GM12892 (cell line): ENCODE results near the gene RBM20.
A peak's percentile ranks its signal among the peaks of the same experiment; 100 is the strongest.
"Not testable (repeated sequence)": the region's sequence is repeated elsewhere in the genome, so short reads cannot be mapped to it uniquely, and the experiment has no call there.

Experiments used
- DNase-seq: peaks from one replicate; pipeline ENCODE4 v3.0.0; 2011; ENCODE audit not compliant: insufficient read length
- FAIRE-seq: peaks from 2 replicates; lab custom pipeline; 2011; peaks lifted over from hg19 to GRCh38; lab: Jason Lieb, UNC
- POLR2A ChIP-seq: IDR thresholded peaks from 2 replicates; pipeline ENCODE4 v1.6.1; 2011; ENCODE audit warnings: low read depth, low read length, control low read depth
- POLR2AphosphoS5 ChIP-seq: IDR thresholded peaks from 2 replicates; pipeline ENCODE4 v1.6.1; 2011; ENCODE audit warnings: low read depth, low read length, control low read depth
- TAF1 ChIP-seq: IDR thresholded peaks from 2 replicates; pipeline ENCODE4 v1.6.1; 2011; ENCODE audit warnings: low read depth, mild to moderate bottlenecking, control low read depth, low read length, borderline replicate concordance

The RBM20 gene

DNA sequence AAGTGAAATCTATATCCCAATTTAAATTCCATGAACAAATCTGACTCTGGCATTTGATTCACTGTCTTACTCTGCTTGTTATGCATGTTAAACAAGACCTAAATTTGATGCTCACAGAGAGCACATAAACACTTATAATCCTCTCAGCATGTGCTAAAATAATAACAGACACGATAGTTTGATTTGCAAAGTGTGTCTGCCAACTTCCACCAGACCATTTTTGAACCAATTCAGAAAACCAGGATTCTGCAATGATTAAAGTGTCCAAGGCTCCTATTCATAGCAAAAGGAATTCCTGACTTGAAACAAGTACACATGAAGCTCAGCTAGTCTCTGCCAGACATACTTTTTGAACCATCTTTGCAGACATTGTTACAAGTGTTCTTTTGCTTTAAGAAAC, 11.2 kb downstream of the RBM20 start:
- no peak for FAIRE-seq

DNA sequence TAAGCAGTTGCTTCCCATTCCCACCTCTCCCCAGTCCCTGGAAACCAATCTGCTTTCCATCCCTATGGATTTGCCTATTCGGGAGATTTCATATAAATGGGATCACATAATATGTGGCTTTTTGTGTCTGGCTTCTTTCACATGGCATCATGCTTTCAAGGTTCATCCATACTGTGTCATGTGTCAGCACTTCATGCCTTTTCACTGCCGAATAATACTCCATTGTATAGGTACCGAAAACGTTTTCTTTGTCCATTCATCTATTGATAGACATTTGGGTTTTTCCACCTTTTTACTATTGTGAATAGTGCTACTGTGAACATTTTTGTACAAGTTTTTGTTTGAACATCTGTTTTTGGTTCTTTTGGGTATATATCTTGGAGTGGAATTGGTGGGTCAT, 12.5 kb downstream of the RBM20 start:
- TF ChIP-seq TAF1 (no peak), POLR2A (no peak), POLR2AphosphoS5 (no peak)
- no peak for FAIRE-seq
- DNase-seq: no peak

More for the DNA sequence above, 11.2 kb downstream of the RBM20 start:
- no peak for TF ChIP-seq TAF1
- DNase-seq: no peak

DNA sequence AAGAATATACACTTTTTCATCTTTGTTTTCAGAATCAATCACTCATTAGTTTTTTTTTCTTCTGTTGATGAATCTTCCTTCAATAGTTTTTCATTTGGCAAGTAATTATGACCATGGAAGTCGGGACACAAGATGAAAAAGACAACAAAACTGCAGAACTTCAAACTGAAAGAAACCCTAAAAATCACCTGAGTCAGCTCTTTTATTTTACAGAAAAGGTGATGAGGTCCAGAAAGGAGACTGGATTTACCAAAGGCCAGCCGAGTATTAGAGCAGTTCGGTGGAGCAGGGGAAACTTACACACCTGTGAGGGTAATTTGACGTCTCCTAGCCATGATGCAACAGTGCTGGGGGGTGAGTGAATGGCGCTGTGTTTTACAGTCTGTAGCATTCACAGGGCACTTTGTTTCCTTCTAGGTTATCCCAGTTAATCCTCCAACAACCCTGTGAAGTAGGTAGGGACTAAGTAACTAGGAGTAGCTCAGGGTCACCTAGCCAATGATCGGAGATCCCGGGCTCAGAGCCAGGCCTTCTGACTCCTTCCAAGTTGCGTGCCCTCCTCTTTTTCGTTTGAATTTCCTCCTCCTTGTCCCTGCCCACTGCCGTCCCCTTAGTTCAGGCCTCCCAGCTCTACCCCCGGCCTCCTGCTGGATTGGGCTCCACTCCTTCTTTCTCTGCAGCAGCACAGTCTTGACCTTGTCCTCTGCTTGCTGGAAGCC, 14.0 kb downstream of the RBM20 start:
- TF ChIP-seq POLR2A (no peak), POLR2AphosphoS5 (no peak), TAF1 (no peak)
- no peak for DNase-seq
- FAIRE-seq: no peak

DNA sequence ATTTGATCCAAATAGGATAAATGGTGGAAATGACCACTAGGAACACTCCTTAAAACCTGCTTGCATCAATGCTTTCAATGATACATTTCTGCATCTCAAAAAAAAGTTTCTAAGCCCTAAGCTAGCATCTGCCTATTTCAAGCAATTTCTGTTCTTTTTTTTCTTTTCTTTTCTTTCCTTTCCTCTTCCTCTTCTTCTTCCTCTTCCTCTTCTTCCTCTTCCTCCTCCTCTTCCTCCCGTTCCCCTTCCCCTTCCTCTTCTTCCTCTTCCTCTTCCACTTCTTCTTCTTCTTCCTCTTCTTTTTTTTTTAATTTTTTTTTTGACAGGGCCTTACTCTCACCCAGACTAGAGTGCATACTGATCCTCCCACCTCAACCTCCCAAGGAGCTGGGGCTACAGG, 15.4 kb downstream of the RBM20 start:
- TF ChIP-seq POLR2A (no peak), TAF1 (no peak), POLR2AphosphoS5 (no peak)
- DNase-seq (no peak), FAIRE-seq (no peak)

DNA sequence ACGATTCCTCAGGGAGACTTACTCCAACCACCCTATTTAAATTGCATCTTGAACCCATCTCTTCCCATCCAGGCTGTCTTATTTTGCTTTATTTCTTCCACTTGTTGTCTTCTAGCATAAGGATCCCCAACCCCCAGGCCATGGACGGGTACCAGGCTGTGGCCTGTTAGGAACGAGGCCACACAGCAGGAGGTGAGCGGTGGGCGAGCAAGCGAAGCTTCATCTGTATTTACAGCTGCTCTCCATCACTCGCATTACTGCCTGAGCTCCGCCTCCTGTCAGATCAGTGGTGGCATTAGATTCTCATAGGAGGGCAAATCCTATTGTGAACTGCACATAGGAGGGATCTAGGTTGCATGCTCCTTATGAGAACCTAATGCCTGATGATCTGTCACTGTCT, 16.2 kb downstream of the RBM20 start:
- FAIRE-seq, DNase-seq: not testable (repeated sequence)

DNA sequence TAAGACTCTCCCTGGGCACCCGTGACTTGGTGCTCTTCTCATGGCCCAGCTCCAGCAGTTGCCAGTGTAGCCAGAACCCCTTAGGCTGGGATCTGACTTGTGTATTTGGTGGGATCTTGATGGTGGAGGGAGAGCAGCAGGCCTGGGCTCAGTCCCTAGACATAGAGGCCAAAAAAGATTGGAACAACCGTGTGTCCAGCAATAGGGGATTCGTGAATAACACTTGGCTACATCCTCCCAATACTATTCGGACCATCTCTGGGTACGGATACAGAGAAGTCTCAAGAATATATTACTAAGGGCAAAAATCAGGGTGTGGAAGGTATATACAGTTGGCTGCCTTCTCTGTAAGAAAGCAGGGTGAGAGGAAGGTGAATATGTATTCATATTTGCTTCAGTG, 17.2 kb downstream of the RBM20 start:
- no peak for DNase-seq
- no peak for FAIRE-seq
- TF ChIP-seq TAF1 (no peak), POLR2AphosphoS5 (no peak), POLR2A (no peak)

DNA sequence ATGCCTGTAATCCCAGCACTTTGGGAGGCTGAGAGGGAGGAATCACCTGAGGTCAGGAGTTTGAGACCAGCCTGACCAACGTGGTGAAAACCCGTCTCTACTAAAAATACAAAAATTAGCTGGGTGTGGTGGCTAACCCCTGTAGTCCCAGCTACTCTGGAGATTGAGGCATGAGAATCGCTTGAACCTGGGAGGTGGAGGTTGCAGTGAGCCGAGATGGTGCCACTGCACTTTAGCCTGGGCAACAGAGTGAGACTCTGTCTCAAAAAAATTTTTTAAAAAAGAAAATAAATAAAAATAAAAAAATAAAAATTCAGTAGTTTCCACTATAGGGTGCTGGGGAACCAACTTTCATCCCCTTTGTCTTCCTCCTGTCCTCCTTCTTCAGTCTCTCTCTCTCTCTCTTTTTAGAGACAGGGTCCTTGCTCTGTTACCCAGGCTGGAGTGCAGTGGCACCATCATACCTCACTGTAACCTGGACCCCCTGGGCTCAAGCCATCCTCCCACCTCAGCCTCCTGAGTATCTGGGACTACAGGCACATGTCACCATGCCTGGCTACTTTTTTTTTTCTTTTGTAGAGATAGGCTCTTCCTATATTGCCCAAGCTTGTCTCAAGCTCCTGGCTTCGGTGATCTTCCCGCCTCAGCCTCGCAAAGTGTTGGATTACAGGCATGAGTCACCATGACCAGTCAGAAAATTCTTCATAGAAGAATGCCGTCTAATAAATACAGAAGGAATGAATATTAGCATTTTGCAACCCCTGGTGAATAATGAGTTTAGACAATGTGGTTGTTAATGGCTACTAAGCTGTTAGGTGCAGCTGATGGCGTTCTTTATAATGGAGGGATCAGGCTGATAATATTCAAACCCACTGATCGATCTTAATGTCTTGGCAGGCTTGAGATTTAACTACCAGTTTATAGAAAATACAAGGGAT, 20.6 kb downstream of the RBM20 start:
- DNase-seq (no peak), FAIRE-seq (peak; percentile 24)
- TF ChIP-seq POLR2A (no peak), TAF1 (no peak), POLR2AphosphoS5 (no peak)

DNA sequence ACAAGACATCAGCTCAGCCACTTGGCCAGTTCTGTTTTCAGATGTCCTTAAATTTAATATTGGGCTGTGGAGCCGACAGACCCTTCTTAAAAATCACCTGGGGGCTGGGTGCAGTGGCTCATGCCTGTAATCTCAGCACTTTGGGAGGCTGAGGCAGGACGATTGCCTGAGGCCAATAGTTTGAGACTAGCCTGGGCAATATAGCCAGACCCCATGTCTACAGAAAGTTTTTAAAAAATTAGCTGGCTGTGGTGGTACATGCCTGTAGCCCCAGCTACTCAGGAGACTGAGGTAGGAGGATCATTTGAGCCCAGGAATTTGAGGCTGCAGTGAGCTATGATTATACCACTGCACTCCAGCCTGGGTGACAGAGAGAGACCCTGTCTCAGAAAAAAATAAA, 22.1 kb downstream of the RBM20 start:
- not testable (repeated sequence) for DNase-seq, FAIRE-seq

DNA sequence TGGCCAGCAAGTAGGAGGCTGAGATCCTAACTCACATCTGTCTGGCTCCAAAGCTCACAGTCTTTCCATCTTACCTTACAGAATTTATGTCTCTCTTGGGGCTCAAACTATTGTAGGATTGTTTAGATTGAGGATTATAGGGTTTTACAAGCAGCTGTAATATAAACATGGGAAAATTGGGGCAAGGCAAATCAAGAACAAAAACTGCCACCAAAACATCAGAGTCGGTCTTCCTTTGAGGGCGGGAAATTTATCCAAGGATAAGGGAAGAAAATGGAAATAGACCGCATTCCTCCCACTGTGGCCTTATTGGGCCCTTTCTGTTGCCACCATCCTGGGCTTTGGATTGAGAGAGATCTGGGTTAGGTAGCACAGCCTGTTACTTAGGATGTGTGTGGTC, 22.5 kb downstream of the RBM20 start:
- DNase-seq (no peak), FAIRE-seq (no peak)
- TF ChIP-seq POLR2AphosphoS5: no peak
- no peak for TF ChIP-seq TAF1
- no peak for TF ChIP-seq POLR2A

DNA sequence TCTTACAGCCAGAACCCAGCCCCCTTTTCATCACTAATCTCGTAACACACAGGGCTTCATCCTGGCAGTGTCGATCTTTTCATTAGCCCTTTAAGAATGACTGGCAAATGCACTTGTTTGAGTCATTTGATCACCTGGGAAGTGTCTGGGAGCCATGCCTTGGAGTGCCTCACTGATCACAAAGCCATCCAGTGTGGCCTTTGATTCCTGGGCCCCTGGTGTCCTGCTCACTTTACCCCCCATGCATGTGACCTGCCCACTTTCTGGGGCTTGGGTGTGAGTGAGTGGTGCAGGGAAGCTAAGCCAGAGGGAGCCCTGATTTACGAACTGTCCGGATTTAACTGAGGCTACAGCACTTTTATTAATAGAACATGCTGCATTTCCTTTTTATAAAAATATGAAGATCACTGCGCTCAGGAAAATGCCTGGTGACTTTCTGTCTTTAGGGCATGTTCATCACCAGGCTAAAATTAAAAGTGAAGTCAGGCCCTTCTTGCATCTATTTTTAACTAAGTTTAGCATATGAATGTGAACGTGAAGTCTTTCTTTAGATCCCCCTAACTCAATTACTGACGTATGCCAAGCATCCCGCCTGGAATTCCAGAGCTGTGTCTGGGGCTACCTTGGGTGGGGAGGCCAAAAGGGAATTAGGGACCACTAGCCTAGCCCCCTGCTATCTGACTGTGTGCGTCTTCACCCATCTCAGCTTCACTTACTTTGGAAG, 23.6 kb downstream of the RBM20 start:
- FAIRE-seq (no peak), DNase-seq (no peak)
- TF ChIP-seq POLR2A (no peak), POLR2AphosphoS5 (no peak), TAF1 (no peak)

DNA sequence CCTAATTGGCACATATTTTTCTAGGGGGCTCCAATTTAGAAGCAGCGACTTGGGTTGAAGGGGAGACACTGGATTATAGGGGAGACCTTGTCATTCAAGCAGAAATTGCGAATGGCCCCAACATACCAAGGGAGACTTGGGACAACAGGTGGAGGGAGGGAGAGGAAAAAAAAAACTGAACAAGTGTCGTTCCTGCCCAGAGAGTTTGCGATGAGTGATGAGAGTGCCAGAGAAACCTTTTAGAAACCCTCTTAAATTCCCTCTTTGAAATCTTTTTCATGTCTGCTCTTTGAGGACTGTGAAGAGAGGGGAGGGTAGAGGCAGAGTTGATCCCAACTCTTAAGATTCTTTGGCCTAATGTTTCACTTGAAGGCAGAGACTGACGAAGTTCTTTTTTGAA, 24.3 kb downstream of the RBM20 start:
- FAIRE-seq: no peak
- DNase-seq: no peak
- TF ChIP-seq POLR2A (no peak), POLR2AphosphoS5 (no peak), TAF1 (no peak)

DNA sequence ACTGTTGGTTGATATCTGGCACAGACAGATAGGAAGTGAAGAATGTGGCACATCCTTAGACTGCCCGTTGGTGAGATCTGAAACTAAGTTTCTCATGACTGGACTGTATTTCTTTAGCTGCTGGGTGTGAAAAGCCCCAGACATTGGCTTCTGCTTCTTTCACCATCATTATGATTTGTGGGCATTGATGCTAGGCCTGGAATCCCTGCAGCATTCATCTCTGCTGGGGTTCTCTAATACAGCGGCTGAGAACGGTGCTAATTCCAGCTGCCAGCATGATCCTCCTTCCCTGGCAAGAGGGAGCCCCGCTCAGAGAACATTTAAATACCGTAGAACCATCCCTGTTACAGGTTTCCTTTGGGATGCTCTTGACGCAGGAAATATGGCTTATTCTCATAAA, 26.2 kb downstream of the RBM20 start:
- FAIRE-seq (no peak), DNase-seq (no peak)
- TF ChIP-seq POLR2AphosphoS5 (no peak), POLR2A (no peak), TAF1 (no peak)
